ENCODE measurements around the gene ONECUT3. TPM values are rescaled to one million over a fixed set of nuclear protein-coding genes. Genes with fewer than 3 reads are reported as not detected.

ONECUT3 gene
- total and polyA plus RNA-seq, 12 donors, result under 0.01 TPM; not detected in 11

DNA sequence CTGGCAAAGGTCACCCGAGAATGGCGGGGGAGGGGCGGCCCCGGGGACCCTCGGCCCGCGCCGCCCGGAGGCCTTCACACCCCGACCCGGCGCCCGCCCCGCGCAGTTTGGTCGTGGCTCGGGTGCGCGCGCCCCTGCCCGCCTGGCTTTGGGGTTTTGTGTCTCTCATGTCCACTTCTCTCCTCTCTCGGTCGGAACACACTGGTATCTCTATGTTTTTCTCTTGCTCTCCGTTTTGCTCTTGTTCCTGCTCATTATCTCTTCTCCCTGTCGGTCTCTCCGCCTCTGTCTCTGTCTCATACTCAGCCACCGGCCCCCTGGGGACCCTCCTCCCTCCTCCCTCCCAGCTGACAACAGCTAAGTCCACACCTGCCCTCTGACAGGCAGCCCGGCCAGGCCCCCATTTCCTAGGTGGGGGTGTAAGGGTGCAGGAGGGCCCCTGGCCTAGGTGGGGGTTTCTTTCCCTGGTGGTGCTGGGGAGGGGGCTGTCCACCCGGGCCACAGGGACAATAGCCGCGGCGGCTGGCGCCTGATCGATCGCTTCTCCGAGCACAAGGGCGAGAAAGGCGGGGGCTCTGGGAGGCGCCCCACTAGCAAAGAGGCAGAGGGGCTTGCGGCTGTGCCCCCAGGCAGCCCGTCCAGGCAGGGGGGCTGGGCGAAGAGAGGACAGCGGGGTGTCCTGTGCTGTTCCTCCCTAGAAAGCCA is 2.3 kb downstream of the ONECUT3 start:
- 0 to 2% (median 2%) methylated on average over 15 to 43 of the region's 43 CpGs for WGBS, 4 donors
- Histone ChIP-seq H3K27ac (no peak overlapping the region), H3K4me1 (replicated peaks in 1 of 2) (no peaks in the 10 kb centered on the region), H3K36me3 (replicated peaks in 1 of 2) (no peaks in the 10 kb centered on the region), H3K9me3 (replicated peaks in 1 of 3) (no peaks in the 10 kb centered on the region), H3K27me3 (peaks cover 87% of the 10 kb centered on the region), H3K4me3 (no peak overlapping the region)
- DNase-seq, result no peak
- TF ChIP-seq, protein P1, sequence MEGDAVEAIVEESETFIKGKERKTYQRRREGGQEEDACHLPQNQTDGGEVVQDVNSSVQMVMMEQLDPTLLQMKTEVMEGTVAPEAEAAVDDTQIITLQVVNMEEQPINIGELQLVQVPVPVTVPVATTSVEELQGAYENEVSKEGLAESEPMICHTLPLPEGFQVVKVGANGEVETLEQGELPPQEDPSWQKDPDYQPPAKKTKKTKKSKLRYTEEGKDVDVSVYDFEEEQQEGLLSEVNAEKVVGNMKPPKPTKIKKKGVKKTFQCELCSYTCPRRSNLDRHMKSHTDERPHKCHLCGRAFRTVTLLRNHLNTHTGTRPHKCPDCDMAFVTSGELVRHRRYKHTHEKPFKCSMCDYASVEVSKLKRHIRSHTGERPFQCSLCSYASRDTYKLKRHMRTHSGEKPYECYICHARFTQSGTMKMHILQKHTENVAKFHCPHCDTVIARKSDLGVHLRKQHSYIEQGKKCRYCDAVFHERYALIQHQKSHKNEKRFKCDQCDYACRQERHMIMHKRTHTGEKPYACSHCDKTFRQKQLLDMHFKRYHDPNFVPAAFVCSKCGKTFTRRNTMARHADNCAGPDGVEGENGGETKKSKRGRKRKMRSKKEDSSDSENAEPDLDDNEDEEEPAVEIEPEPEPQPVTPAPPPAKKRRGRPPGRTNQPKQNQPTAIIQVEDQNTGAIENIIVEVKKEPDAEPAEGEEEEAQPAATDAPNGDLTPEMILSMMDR (IDR thresholded peaks at IDR 0.05), result no peak
- TF ChIP-seq POLR2A (IDR thresholded peaks at IDR 0.05), result no peak
- intact Hi-C loops (cut with DNase I), result no loop called here

DNA sequence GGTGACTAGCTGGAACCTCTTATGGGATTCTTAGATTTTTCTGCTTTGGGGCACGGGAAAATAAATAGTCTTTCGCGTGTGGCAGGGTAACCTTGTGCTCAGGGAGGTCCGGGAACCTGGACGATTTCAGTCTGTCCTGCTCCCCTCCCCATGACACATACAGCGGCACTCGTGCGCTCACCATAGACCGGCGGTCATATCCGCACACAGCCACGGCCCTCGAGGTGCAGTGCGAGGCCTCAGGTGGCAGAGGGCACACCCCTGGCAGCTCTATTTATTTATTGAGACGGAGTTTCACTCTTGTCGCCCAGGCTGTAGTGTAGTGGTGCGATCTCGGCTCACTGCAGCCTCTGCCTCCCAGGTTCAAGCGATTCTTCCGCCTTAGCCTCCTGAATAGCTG is 3.0 kb downstream of the ONECUT3 start:
- H3K36me3 ChIP-seq (replicated peaks in 1 of 2), result no peaks in the 10 kb centered on the region
- TF ChIP-seq, protein P1 (IDR thresholded peaks at IDR 0.05), result no peak
- no peak for TF ChIP-seq POLR2A (IDR thresholded peaks at IDR 0.05)
- intact Hi-C loops (cut with DNase I), result no loop called here
- H3K9me3 ChIP-seq (replicated peaks in 1 of 3), result no peaks in the 10 kb centered on the region
- H3K4me3 ChIP-seq, result no peak overlapping the region
- DNase-seq, result no peak
- WGBS, 4 donors, result 4 to 8% (median 6%) methylated on average over 10 to 20 of the region's 20 CpGs
- H3K4me1 ChIP-seq (replicated peaks in 1 of 2), result no peaks in the 10 kb centered on the region
- no peak overlapping the region for H3K27ac ChIP-seq
- peaks cover 86% of the 10 kb centered on the region for H3K27me3 ChIP-seq

DNA sequence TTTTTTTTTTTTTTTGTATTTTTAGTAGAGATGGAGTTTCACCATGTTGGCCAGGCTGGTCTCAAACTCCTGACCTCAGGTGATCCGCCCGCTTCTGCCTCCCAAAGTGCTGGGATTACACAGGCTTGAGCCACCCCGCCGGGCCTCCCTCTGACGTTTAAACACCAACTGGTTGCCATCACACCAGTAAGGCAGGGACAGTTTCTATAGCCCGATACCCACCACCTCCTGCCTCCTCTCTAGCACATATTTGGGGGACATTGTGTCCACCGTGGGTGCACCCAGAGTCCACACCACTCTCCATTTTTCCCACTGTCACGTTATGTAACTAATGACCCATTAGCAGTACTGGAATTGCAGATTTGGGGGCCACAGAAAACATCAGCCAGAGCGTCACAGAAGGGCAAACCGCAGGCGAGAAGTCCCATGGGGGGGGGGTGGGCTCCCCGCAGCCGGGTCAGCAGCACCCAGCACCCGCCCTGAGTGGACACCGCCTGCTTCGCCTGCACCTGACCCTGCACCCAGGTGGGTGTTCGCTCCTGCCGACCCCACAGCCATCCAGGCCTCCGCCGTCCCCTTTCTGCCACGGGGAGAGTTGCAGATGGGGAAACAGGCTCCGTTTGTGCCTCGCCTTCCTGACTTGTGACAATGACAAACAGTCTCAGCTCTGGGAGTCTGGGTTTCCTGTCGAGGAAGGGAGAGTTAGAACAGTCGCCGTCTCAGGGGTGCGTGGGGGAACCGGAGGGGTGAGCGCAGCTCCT is 3.6 kb downstream of the ONECUT3 start:
- intact Hi-C loops (cut with DNase I), result no loop called here
- no peaks in the 10 kb centered on the region for H3K36me3 ChIP-seq (replicated peaks in 1 of 2)
- WGBS, 4 donors, result 0 to 7% (median 5%) methylated on average over 5 to 29 of the region's 29 CpGs
- H3K9me3 ChIP-seq (replicated peaks in 1 of 3), result no peaks in the 10 kb centered on the region
- no peak overlapping the region for H3K27ac ChIP-seq
- no peak overlapping the region for H3K4me3 ChIP-seq
- no peak for DNase-seq
- peaks cover 86% of the 10 kb centered on the region for H3K27me3 ChIP-seq
- TF ChIP-seq, protein P1 (IDR thresholded peaks at IDR 0.05), result no peak
- TF ChIP-seq POLR2A (IDR thresholded peaks at IDR 0.05), result no peak
- H3K4me1 ChIP-seq (replicated peaks in 1 of 2), result no peaks in the 10 kb centered on the region

GRCh38 chr19:1757468-1758230 is 4.3 kb downstream of the ONECUT3 start:
- Histone ChIP-seq H3K27me3 (peaks cover 86% of the 10 kb centered on the region), H3K36me3 (replicated peaks in 1 of 2) (no peaks in the 10 kb centered on the region)
- 2 to 3% (median 2%) methylated on average over 23 to 86 of the region's 86 CpGs for WGBS, 4 donors

More at GRCh38 chr19:1757468-1758230, 4.3 kb downstream of the ONECUT3 start:
- TF ChIP-seq, protein P1 (IDR thresholded peaks at IDR 0.05), result no peak
- no peak for TF ChIP-seq POLR2A (IDR thresholded peaks at IDR 0.05)
- no peak for DNase-seq
- Histone ChIP-seq H3K27ac (no peak overlapping the region), H3K4me1 (replicated peaks in 1 of 2) (no peaks in the 10 kb centered on the region), H3K4me3 (no peak overlapping the region), H3K9me3 (replicated peaks in 1 of 3) (no peaks in the 10 kb centered on the region)
- intact Hi-C loops (cut with DNase I), result no loop called here

Measured in adrenal gland (tissue), 12 donors.